CD4-positive, alpha-beta memory T cell (primary cell): ENCODE data around the gene HECTD1. TPM values are rescaled to one million over a fixed set of nuclear protein-coding genes. Genes with fewer than 3 reads are reported as not detected.

Experiments
- CTCF ChIA-PET: fragments of 350-600 bp; sonication (Branson Sonifier 250); formaldehyde crosslinking; loops from one replicate; lab custom pipeline; 2021; ENCODE audit warnings: inconsistent platforms; ENCODE audit not compliant: partially characterized antibody; lab: Charles Lee
- POLR2A ChIA-PET: fragments of 350-600 bp; sonication (Branson Sonifier 250); formaldehyde crosslinking; loops from one replicate; lab custom pipeline; 2021; ENCODE audit not compliant: partially characterized antibody; lab: Charles Lee
- DNase-seq, 5 donors: peaks; one replicate each; pipeline versions ENCODE4 v3.0.0 to v3.0.0-alpha.2; 2020 to 2022; ENCODE audit warnings: mixed read lengths in 1 of 5
- H3K27ac ChIP-seq: one replicate; pipeline ENCODE4 v1.7.0; 2013; ENCODE audit warnings: low read depth, low read length
- H3K27me3 ChIP-seq: 2 replicates; pipeline ENCODE4 v1.7.0; 2013; ENCODE audit warnings: mild to moderate bottlenecking, low read length, moderate library complexity; ENCODE audit not compliant: insufficient read depth
- H3K36me3 ChIP-seq: 2 replicates; pipeline ENCODE4 v1.7.0; 2013; ENCODE audit warnings: mild to moderate bottlenecking, low read length, moderate library complexity; ENCODE audit not compliant: insufficient read depth
- H3K4me1 ChIP-seq: 2 replicates; pipeline ENCODE4 v1.7.0; 2013; ENCODE audit warnings: mild to moderate bottlenecking, low read length, moderate library complexity; ENCODE audit not compliant: insufficient read depth
- H3K4me3 ChIP-seq, 2 donors: one replicate each; pipeline ENCODE4 v1.7.0; 2013; ENCODE audit warnings: low read length in 2 of 2, mild to moderate bottlenecking in 1 of 2
- H3K9me3 ChIP-seq, 2 donors: one replicate each; pipeline ENCODE4 v1.7.0; 2013; ENCODE audit warnings: low read length in 2 of 2, control low read depth in 1 of 2; ENCODE audit not compliant: control insufficient read depth in 1 of 2
- H3K27ac Mint-ChIP-seq, 7 donors: one replicate each; pipeline ENCODE4 v1.8.0; 2020 to 2021; ENCODE audit warnings: mixed read lengths in 7 of 7, mild to moderate bottlenecking in 6 of 7, inconsistent platforms in 3 of 7, moderate library complexity in 3 of 7
- H3K27me3 Mint-ChIP-seq, 2 donors: one replicate each; pipeline ENCODE4 v1.8.0; 2020 to 2021; ENCODE audit warnings: mixed read lengths in 2 of 2
- H3K36me3 Mint-ChIP-seq, 2 donors: one replicate each; pipeline ENCODE4 v1.8.0; 2020 to 2021; ENCODE audit warnings: mixed read lengths in 2 of 2, inconsistent platforms in 1 of 2, mild to moderate bottlenecking in 1 of 2
- H3K4me1 Mint-ChIP-seq, 4 donors: one replicate each; pipeline ENCODE4 v1.8.0; 2020 to 2021; ENCODE audit warnings: mixed read lengths in 4 of 4, mild to moderate bottlenecking in 1 of 4
- H3K4me3 Mint-ChIP-seq, 8 donors: one replicate each; pipeline ENCODE4 v1.8.0; 2020 to 2021; ENCODE audit warnings: mixed read lengths in 8 of 8, mild to moderate bottlenecking in 7 of 8, moderate library complexity in 6 of 8, inconsistent platforms in 3 of 8
- H3K9me3 Mint-ChIP-seq, 8 donors: one replicate each; pipeline ENCODE4 v1.8.0; 2020 to 2021; ENCODE audit warnings: mixed read lengths in 8 of 8, mild to moderate bottlenecking in 5 of 8, inconsistent platforms in 3 of 8, moderate library complexity in 1 of 8
- intact Hi-C: fragments of 100-400 bp; cut with micrococcal nuclease; formaldehyde crosslinking; loops from one replicate; pipeline ENCODE4 v1.15.1; 2023
- polyA plus RNA-seq, 2 donors: library from polyadenylated mRNA; unstranded; fragments of 300-500 nt; fragmentation: Illumina TruSeq; gene quantifications; one replicate each; pipeline ENCODE4 v1.2.3, GENCODE V29; 2021
- total RNA-seq, 2 experiments: library from RNA; stranded (reverse); gene quantifications; one replicate each; pipeline ENCODE4 v1.2.3, GENCODE V29; 2021

The HECTD1 gene
- total and polyA plus RNA-seq, 4 experiments from 2014 or later: 15.6 to 170 (median 96.6) TPM

- intact Hi-C loops: no loop called here
- Mint-ChIP-seq H3K4me1 (no peaks in the 10 kb centered on the region), H3K9me3 (peaks cover 0 to 7% (median 2%) of the 10 kb centered on the region in 8 donors), H3K36me3 (no peaks in the 10 kb centered on the region), H3K27ac (no peak overlapping the region), H3K4me3 (no peak overlapping the region), H3K27me3 (no peaks in the 10 kb centered on the region)
- ChIA-PET POLR2A (interaction anchor here (1.2 kb wide), 1 partner anchor 21 kb away, joined by 4 read pairs; the partner anchor contains the start of gene HECTD1), CTCF (no interaction called here)
- no peak overlapping the region for H3K27ac ChIP-seq
- H3K4me1 ChIP-seq: no peaks in the 10 kb centered on the region
- no peak for DNase-seq
- H3K27me3 ChIP-seq: no peaks in the 10 kb centered on the region
- no peaks in the 10 kb centered on the region for H3K36me3 ChIP-seq
- H3K4me3 ChIP-seq: no peak overlapping the region
- no peaks in the 10 kb centered on the region for H3K9me3 ChIP-seq
Measured at GRCh38 chr14:31228533-31228932, 20.9 kb upstream of the HECTD1 start.

- Mint-ChIP-seq H3K9me3 (peaks cover 0 to 7% (median 3%) of the 10 kb centered on the region in 8 donors), H3K27ac (no peak overlapping the region), H3K27me3 (peaks cover 0 to 1% of the 10 kb centered on the region in 2 donors), H3K4me3 (no peak overlapping the region), H3K4me1 (no peaks in the 10 kb centered on the region), H3K36me3 (no peaks in the 10 kb centered on the region)
- CTCF ChIA-PET: no interaction called here
- no peak overlapping the region for H3K27ac ChIP-seq
- POLR2A ChIA-PET: no interaction called here
- DNase-seq: no peak
- H3K27me3 ChIP-seq: no peaks in the 10 kb centered on the region
- H3K4me1 ChIP-seq: no peaks in the 10 kb centered on the region
- intact Hi-C loops: no loop called here
- H3K4me3 ChIP-seq: no peak overlapping the region
- no peaks in the 10 kb centered on the region for H3K36me3 ChIP-seq
- no peaks in the 10 kb centered on the region for H3K9me3 ChIP-seq
Measured at GRCh38 chr14:31224808-31225207, 17.2 kb upstream of the HECTD1 start.

- no peak overlapping the region for H3K4me3 Mint-ChIP-seq
- peaks cover 0 to 7% (median 3%) of the 10 kb centered on the region in 8 donors for H3K9me3 Mint-ChIP-seq
- ChIA-PET CTCF (interaction anchor here (0.6 kb wide), 1 partner anchor 9 kb away, joined by 4 read pairs; no protein-coding TSS in a partner anchor), POLR2A (no interaction called here)
- intact Hi-C loops: no loop called here
- H3K4me1 ChIP-seq: no peaks in the 10 kb centered on the region
- H3K27me3 ChIP-seq: no peaks in the 10 kb centered on the region
- no peaks in the 10 kb centered on the region for H3K36me3 ChIP-seq
- no peaks in the 10 kb centered on the region for H3K36me3 Mint-ChIP-seq
- no peak overlapping the region for H3K27ac ChIP-seq
- no peaks in the 10 kb centered on the region for H3K9me3 ChIP-seq
- no peak overlapping the region for H3K27ac Mint-ChIP-seq
- DNase-seq: no peak
- H3K4me3 ChIP-seq: no peak overlapping the region
- no peaks in the 10 kb centered on the region for H3K4me1 Mint-ChIP-seq
- H3K27me3 Mint-ChIP-seq: peaks cover 0 to 1% of the 10 kb centered on the region in 2 donors
Measured at GRCh38 chr14:31223331-31223730, 15.7 kb upstream of the HECTD1 start.

GRCh38 chr14:31222834-31223233, 15.2 kb upstream of the HECTD1 start:
- Mint-ChIP-seq H3K9me3 (peaks cover 0 to 7% (median 3%) of the 10 kb centered on the region in 8 donors), H3K27ac (no peak overlapping the region), H3K4me1 (no peaks in the 10 kb centered on the region), H3K27me3 (peaks cover 0 to 3% of the 10 kb centered on the region in 2 donors), H3K36me3 (no peaks in the 10 kb centered on the region), H3K4me3 (no peak overlapping the region)
- intact Hi-C loops: no loop called here
- DNase-seq: no peak
- Histone ChIP-seq H3K9me3 (no peaks in the 10 kb centered on the region), H3K4me1 (no peaks in the 10 kb centered on the region), H3K27ac (no peak overlapping the region), H3K4me3 (no peak overlapping the region), H3K27me3 (no peaks in the 10 kb centered on the region), H3K36me3 (no peaks in the 10 kb centered on the region)
- POLR2A ChIA-PET: no interaction called here
- CTCF ChIA-PET: no interaction called here

GRCh38 chr14:31221266-31221665, 13.7 kb upstream of the HECTD1 start:
- H3K9me3 ChIP-seq: no peaks in the 10 kb centered on the region
- no peaks in the 10 kb centered on the region for H3K36me3 ChIP-seq
- Mint-ChIP-seq H3K4me3 (no peak overlapping the region), H3K4me1 (no peaks in the 10 kb centered on the region), H3K36me3 (no peaks in the 10 kb centered on the region), H3K9me3 (peaks cover 0 to 7% (median 3%) of the 10 kb centered on the region in 8 donors), H3K27me3 (peaks cover 0 to 3% of the 10 kb centered on the region in 2 donors), H3K27ac (no peak overlapping the region)
- POLR2A ChIA-PET: no interaction called here
- H3K27me3 ChIP-seq: no peaks in the 10 kb centered on the region
- DNase-seq: no peak
- CTCF ChIA-PET: no interaction called here
- no peak overlapping the region for H3K4me3 ChIP-seq
- no peaks in the 10 kb centered on the region for H3K4me1 ChIP-seq
- H3K27ac ChIP-seq: no peak overlapping the region
- intact Hi-C loops: no loop called here

- CTCF ChIA-PET: interaction anchor here (0.9 kb wide), 1 partner anchor 10 kb away, joined by 3 read pairs; no protein-coding TSS in a partner anchor
- Histone ChIP-seq H3K27me3 (no peaks in the 10 kb centered on the region), H3K9me3 (no peaks in the 10 kb centered on the region), H3K27ac (no peak overlapping the region), H3K36me3 (no peaks in the 10 kb centered on the region), H3K4me1 (no peaks in the 10 kb centered on the region), H3K4me3 (no peak overlapping the region)
- peaks cover 0 to 1% (median 0%) of the 10 kb centered on the region in 8 donors for H3K9me3 Mint-ChIP-seq
- peaks cover 0 to 3% of the 10 kb centered on the region in 2 donors for H3K27me3 Mint-ChIP-seq
- DNase-seq: no peak
- H3K4me3 Mint-ChIP-seq: no peak overlapping the region
- H3K36me3 Mint-ChIP-seq: no peaks in the 10 kb centered on the region
- intact Hi-C loops: no loop called here
- H3K4me1 Mint-ChIP-seq: no peaks in the 10 kb centered on the region
- POLR2A ChIA-PET: interaction anchor here (0.6 kb wide), 1 partner anchor 79 kb away, joined by 3 read pairs; no protein-coding TSS in a partner anchor
- no peak overlapping the region for H3K27ac Mint-ChIP-seq
Measured at GRCh38 chr14:31219169-31219568, 11.6 kb upstream of the HECTD1 start.

GRCh38 chr14:31216359-31216758, 8.8 kb upstream of the HECTD1 start:
- Mint-ChIP-seq H3K9me3 (no peaks in the 10 kb centered on the region), H3K27me3 (peaks cover 0 to 1% of the 10 kb centered on the region in 2 donors), H3K4me3 (no peak overlapping the region), H3K36me3 (no peaks in the 10 kb centered on the region), H3K4me1 (peaks cover 0 to 5% (median 3%) of the 10 kb centered on the region in 4 donors), H3K27ac (no peak overlapping the region)
- Histone ChIP-seq H3K4me1 (no peaks in the 10 kb centered on the region), H3K36me3 (no peaks in the 10 kb centered on the region), H3K27me3 (no peaks in the 10 kb centered on the region), H3K4me3 (no peak overlapping the region), H3K27ac (no peak overlapping the region), H3K9me3 (no peaks in the 10 kb centered on the region)
- ChIA-PET CTCF (interaction anchor here (1.4 kb wide), 1 partner anchor 8 kb away, joined by 6 read pairs; the partner anchor contains the start of gene HECTD1), POLR2A (no interaction called here)
- intact Hi-C loops: no loop called here
- DNase-seq: no peak
